Measurements from ENCODE around the gene IP6K1.

The IP6K1 gene

GRCh38 chr3:49724586-49724985 is 61.8 kb downstream of the IP6K1 start:
- H3K36me3 ChIP-seq: peaks cover 19 to 68% (median 51%) of the 10 kb centered on the region in 3 donors
- H3K9me3 ChIP-seq: no peaks in the 10 kb centered on the region
- peak overlapping the region; percentile 91 to 95 for H3K27ac ChIP-seq
- no peaks in the 10 kb centered on the region for H3K27me3 ChIP-seq
- intact Hi-C loops (cut with DNase I; ENCODE audit: low total_unique reads): loop anchor here (10.0 kb wide), 1 partner anchor 60 kb away; the partner anchor contains the start of gene IP6K1
- peak overlapping the region; percentile 91 to 97 for H3K4me3 ChIP-seq
- peaks cover 0 to 32% (median 26%) of the 10 kb centered on the region in 4 donors for H3K4me1 ChIP-seq
- DNase-seq: peak in 1 of 2 donors; percentile 70
- no peak for TF ChIP-seq CTCF (IDR thresholded peaks at IDR 0.05)

GRCh38 chr3:49723628-49724551 is 62.5 kb downstream of the IP6K1 start, which contains the start of gene GMPPB:
Gene GMPPB, minus strand, starts transcription at chr3:49723951. Its CDS starts 225 bp downstream, at chr3:49723726.
- peak; percentile 96 to 99 for DNase-seq
- peaks cover 19 to 61% (median 50%) of the 10 kb centered on the region in 3 donors for H3K36me3 ChIP-seq
- peak within 1 kb of the TSS; percentile 91 to 97 for H3K4me3 ChIP-seq
- TF ChIP-seq CTCF (IDR thresholded peaks at IDR 0.05): no peak
- no peaks in the 10 kb centered on the region for H3K9me3 ChIP-seq
- peak within 1 kb of the TSS; percentile 91 to 95 for H3K27ac ChIP-seq
- peaks cover 0 to 37% (median 32%) of the 10 kb centered on the region in 4 donors for H3K4me1 ChIP-seq
- no peaks in the 10 kb centered on the region for H3K27me3 ChIP-seq
- intact Hi-C loops (cut with DNase I; ENCODE audit: low total_unique reads): loop anchor here (10.0 kb wide), 1 partner anchor 61 kb away; the partner anchor contains the start of gene IP6K1

DNA sequence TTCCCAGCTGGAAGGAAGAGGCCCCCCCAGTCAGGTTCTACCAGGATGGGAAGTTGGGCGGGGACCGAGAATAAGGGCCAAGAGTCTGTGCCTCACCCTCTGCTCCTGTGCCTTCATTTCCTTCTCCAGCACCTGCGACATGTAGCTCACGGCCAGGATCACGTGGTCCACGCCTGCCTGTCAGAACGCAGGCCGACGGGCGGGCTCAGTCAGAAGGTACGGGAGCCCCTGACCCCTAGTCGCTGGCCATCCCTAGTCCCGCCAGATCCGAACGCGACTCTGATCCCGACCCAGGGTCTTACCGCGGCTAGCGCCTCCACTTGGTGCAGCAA is 63.1 kb downstream of the IP6K1 start:
- H3K36me3 ChIP-seq: peaks cover 19 to 56% (median 47%) of the 10 kb centered on the region in 3 donors
- no peak for TF ChIP-seq CTCF (IDR thresholded peaks at IDR 0.05)
- peak; percentile 55 to 78 for DNase-seq
- no peaks in the 10 kb centered on the region for H3K27me3 ChIP-seq
- intact Hi-C loops (cut with DNase I; ENCODE audit: low total_unique reads): loop anchor here (10.0 kb wide), 1 partner anchor 62 kb away; the partner anchor contains the start of gene IP6K1
- peak overlapping the region; percentile 91 to 97 for H3K4me3 ChIP-seq
- H3K27ac ChIP-seq: peak overlapping the region; percentile 91 to 95
- peaks cover 0 to 43% (median 37%) of the 10 kb centered on the region in 4 donors for H3K4me1 ChIP-seq
- no peaks in the 10 kb centered on the region for H3K9me3 ChIP-seq

DNA sequence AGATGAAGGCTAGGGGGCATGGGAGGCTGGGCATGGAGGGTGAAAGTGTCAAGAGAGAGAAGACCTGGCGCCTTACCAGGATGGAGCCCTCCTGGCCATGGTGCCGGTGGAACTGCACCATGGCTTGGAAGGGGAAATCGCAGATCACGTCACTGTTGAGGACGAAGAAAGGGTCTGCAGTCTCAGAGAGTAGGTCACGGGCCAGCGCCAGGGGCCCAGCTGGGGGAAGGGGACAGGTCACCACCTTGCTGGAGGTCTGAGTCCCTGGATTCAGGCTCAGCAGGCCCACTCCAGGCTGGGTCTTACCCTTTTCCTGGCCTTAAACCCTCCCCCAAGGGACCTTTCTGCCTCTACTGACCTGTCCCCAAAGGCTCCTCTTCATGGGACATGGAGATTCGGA is 63.4 kb downstream of the IP6K1 start:
- H3K27me3 ChIP-seq: no peaks in the 10 kb centered on the region
- peaks cover 0 to 45% (median 37%) of the 10 kb centered on the region in 4 donors for H3K4me1 ChIP-seq
- intact Hi-C loops (cut with DNase I; ENCODE audit: low total_unique reads): loop anchor here (10.0 kb wide), 1 partner anchor 62 kb away; the partner anchor contains the start of gene IP6K1
- TF ChIP-seq CTCF (IDR thresholded peaks at IDR 0.05): no peak
- H3K9me3 ChIP-seq: no peaks in the 10 kb centered on the region
- peak in 1 of 2 donors; percentile 65 for DNase-seq
- peak overlapping the region; percentile 91 to 95 for H3K27ac ChIP-seq
- peak overlapping the region; percentile 91 to 97 for H3K4me3 ChIP-seq
- H3K36me3 ChIP-seq: peaks cover 18 to 52% (median 43%) of the 10 kb centered on the region in 3 donors

DNA sequence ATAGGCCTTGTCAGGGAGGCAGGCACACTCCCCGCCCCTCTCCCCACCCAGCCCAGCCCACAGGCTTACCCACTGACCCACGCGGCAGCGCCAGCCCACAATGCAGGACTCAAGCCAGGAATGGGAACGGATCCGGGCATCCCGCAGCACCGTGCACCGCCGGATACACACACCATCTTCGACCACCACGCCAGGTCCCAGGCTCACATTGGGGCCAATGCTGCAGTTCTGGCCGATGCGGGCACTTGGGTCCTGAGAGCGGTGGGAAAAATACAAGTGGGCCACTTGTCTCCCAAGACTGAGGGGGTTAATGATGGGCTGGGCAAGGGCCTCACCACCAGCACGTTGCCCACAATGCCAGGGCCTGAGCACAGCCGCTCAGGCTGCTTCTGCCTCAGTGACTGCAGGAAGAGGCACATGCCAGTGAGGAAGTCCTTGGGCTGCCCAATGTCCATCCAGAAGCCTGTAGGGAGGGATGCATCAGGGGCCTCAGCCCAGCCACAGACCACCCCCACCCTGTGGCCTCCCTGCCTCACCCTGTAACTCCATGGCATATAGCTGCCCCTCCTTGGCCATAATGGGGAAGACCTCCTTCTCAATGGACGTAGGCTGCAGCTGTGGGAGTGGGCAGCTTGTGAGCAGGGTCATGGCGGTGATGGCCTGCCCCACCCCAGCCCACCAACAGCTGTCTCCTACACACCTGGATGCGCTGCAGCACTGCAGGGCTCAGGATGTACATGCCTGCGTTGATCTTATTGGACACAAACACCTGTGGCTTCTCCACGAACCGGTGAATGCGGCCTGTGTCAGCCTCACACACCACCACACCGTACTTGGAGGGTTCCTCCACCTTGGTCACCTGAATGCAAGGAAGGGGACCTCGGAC is 64.2 kb downstream of the IP6K1 start:
- Histone ChIP-seq H3K9me3 (no peaks in the 10 kb centered on the region), H3K4me3 (peak overlapping the region in 1 of 2 donors; percentile 97), H3K27ac (peak overlapping the region; percentile 91 to 95), H3K36me3 (peaks cover 10 to 45% (median 36%) of the 10 kb centered on the region in 3 donors), H3K4me1 (peaks cover 0 to 45% (median 37%) of the 10 kb centered on the region in 4 donors), H3K27me3 (no peaks in the 10 kb centered on the region)
- intact Hi-C loops (cut with DNase I; ENCODE audit: low total_unique reads): loop anchor here (10.0 kb wide), 1 partner anchor 63 kb away; the partner anchor contains the start of gene IP6K1
- TF ChIP-seq CTCF (IDR thresholded peaks at IDR 0.05): no peak
- DNase-seq: peak in 1 of 2 donors; percentile 64
